ENCODE data around the gene NTNG1. TPM values are rescaled to one million over a fixed set of nuclear protein-coding genes. Genes with fewer than 3 reads are reported as not detected.

Gene NTNG1
- total and polyA plus RNA-seq, 2 of the 8 experiments (the other 6 are each of a cell fraction or from before 2014, with no cell fraction given), result 1.2 to 4.1 TPM

DNA sequence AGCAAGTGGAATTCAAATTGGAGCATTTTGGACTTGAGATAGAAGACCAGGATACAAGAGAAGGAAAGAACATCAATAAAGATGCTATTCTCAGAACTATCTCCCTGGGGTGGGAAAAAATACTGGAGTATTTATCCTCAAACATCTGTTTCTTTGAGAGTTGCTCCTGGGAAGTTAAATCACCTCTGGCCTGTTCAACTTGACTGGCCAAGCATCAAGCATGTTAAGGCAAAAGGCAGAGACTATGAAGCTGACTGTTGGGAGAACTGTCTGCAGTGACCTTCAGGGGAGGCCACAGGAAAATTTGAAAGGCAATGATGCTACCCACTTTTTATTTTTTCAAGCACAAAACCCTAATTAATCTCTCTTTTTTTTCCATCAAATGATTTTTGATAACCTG is 239.0 kb downstream of the NTNG1 start:
- Histone ChIP-seq H2BK20ac (ENCODE audit: low read length) (no peak overlapping the region), H3K4ac (replicated peaks; ENCODE audit: insufficient read length, low read depth, low read length) (no peak overlapping the region), H3K23me2 (ENCODE audit: low read depth, low read length) (no peaks in the 10 kb centered on the region), H2BK120ac (replicated peaks; ENCODE audit: low read depth, low read length) (no peak overlapping the region), H4K20me1 (replicated peaks in 1 of 2; ENCODE audit: control insufficient read depth in 1 of 2, insufficient read depth in 2 of 2, low read length in 2 of 2) (no peaks in the 10 kb centered on the region), H3K56ac (replicated peaks; ENCODE audit: insufficient read length, low read depth, low read length) (no peak overlapping the region), H3K79me1 (ENCODE audit: low read depth, low read length) (no peaks in the 10 kb centered on the region), H3K27me3 (replicated peaks in 1 of 4; ENCODE audit: control insufficient read depth in 3 of 4, extremely low read depth in 1 of 4, insufficient read depth in 3 of 4, low read length in 3 of 4) (no peaks in the 10 kb centered on the region), H3K4me2 (ENCODE audit: insufficient read depth in 1 of 2, low read depth in 2 of 2, low read length in 2 of 2) (no peak overlapping the region), H4K8ac (ENCODE audit: extremely low read depth, insufficient read depth, low read length) (no peak overlapping the region), H3K4me1 (replicated peaks in 1 of 4; ENCODE audit: control insufficient read depth in 3 of 4, insufficient read depth in 4 of 4, low read length in 3 of 4) (no peaks in the 10 kb centered on the region), H3K18ac (ENCODE audit: extremely low read depth, low read length) (no peak overlapping the region), H2AFZ (ENCODE audit: low read length) (no peak overlapping the region), H2BK15ac (ENCODE audit: low read length) (no peak overlapping the region), H2BK5ac (ENCODE audit: low read depth, low read length) (no peak overlapping the region), H3K27ac (ENCODE audit: low read depth, low read length) (no peak overlapping the region), H3K23ac (ENCODE audit: insufficient read length) (no peak overlapping the region), H3K4me3 (ENCODE audit: extremely low read depth in 1 of 4, insufficient read depth in 2 of 4, low read depth in 3 of 4, low read length in 4 of 4) (no peak overlapping the region), H4K5ac (ENCODE audit: insufficient read length, low read depth, low read length) (no peak overlapping the region), H4K91ac (replicated peaks; ENCODE audit: insufficient read length, low read length) (no peak overlapping the region), H3K79me2 (ENCODE audit: control insufficient read depth in 1 of 2, insufficient read depth in 2 of 2, low read length in 2 of 2) (no peaks in the 10 kb centered on the region), H3K36me3 (ENCODE audit: control insufficient read depth in 2 of 4, insufficient read depth in 4 of 4, low read length in 3 of 4) (no peaks in the 10 kb centered on the region), H3K9me3 (ENCODE audit: insufficient read depth in 2 of 2, low read depth in 1 of 2, low read length in 1 of 2) (no peaks in the 10 kb centered on the region; a peak in 1 of 4 replicates), H3K14ac (ENCODE audit: insufficient read length) (no peak overlapping the region), H2BK12ac (ENCODE audit: low read depth, low read length) (no peak overlapping the region), H2AK5ac (ENCODE audit: low read depth, low read length) (no peak overlapping the region), H3K9ac (replicated peaks in 1 of 4; ENCODE audit: extremely low read depth in 1 of 4, low read depth in 3 of 4, low read length in 3 of 4) (no peak overlapping the region)
- DNase-seq (ENCODE audit: low read depth in 1 of 2, low spot score in 2 of 2) (no peak), FAIRE-seq (no peak)
- POLR2A ChIA-PET (ENCODE audit: partially characterized antibody), result interaction anchor here (0.7 kb wide), 1 partner anchor 28 kb away, joined by 3 read pairs; no protein-coding TSS in a partner anchor
- CTCF ChIA-PET (ENCODE audit: partially characterized antibody), result interaction anchor here (1.2 to 2.4 kb wide), 2 partner anchors 11 to 50 kb away, joined by 3 to 6 read pairs; no protein-coding TSS in a partner anchor
- TF ChIP-seq RNF2 (IDR thresholded peaks at IDR 0.05; ENCODE audit: borderline replicate concordance, low read depth, low read length, missing control alignments, poor library complexity, severe bottlenecking) (no peak), HDAC2 (IDR thresholded peaks at IDR 0.05; ENCODE audit: borderline replicate concordance in 1 of 2, low read depth in 2 of 2, low read length in 2 of 2) (no peak), EGR1 (IDR thresholded peaks at IDR 0.05; ENCODE audit: borderline replicate concordance, low read depth, low read length) (no peak), KDM1A (IDR thresholded peaks at IDR 0.05; ENCODE audit: borderline replicate concordance, low read length) (no peak), SP2 (IDR thresholded peaks at IDR 0.05; ENCODE audit: low read length) (no peak), BRCA1 (IDR thresholded peaks at IDR 0.05; ENCODE audit: low read depth, low read length) (no peak), TBP (IDR thresholded peaks at IDR 0.05; ENCODE audit: low read depth, low read length) (no peak), CHD2 (IDR thresholded peaks at IDR 0.05; ENCODE audit: low read length) (no peak), BCL11A (IDR thresholded peaks at IDR 0.05; ENCODE audit: low read depth in 2 of 2, low read length in 2 of 2) (no peak), POLR2A (IDR thresholded peaks at IDR 0.05; ENCODE audit: control extremely low read depth in 1 of 2, low read depth in 2 of 2, low read length in 2 of 2) (no peak), NRF1 (IDR thresholded peaks at IDR 0.05; ENCODE audit: low read depth, low read length) (no peak), KDM5A (IDR thresholded peaks at IDR 0.05; ENCODE audit: low read length) (no peak), PHF8 (conservative IDR thresholded peaks at IDR 0.05; ENCODE audit: low read depth, low read length) (no peak)
- TF ChIP-seq, protein P1, sequence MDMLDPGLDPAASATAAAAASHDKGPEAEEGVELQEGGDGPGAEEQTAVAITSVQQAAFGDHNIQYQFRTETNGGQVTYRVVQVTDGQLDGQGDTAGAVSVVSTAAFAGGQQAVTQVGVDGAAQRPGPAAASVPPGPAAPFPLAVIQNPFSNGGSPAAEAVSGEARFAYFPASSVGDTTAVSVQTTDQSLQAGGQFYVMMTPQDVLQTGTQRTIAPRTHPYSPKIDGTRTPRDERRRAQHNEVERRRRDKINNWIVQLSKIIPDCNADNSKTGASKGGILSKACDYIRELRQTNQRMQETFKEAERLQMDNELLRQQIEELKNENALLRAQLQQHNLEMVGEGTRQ (IDR thresholded peaks at IDR 0.05; ENCODE audit: low read length), result no peak
